H1 (cell line): ENCODE results near the gene SORBS1. TPM values are rescaled to one million over a fixed set of nuclear protein-coding genes. Genes with fewer than 3 reads are reported as not detected.

Source experiments
- CTCF ChIA-PET: fragments of 300-600 bp; sonication (Branson Sonifier 250); formaldehyde crosslinking; loops from one replicate; lab custom pipeline; 2021; ENCODE audit not compliant: partially characterized antibody; lab: Charles Lee
- POLR2A ChIA-PET: fragments of 300-600 bp; sonication (Branson Sonifier 250); formaldehyde crosslinking; loops from one replicate; lab custom pipeline; 2021; ENCODE audit warnings: inconsistent platforms; ENCODE audit not compliant: partially characterized antibody; lab: Charles Lee
- DNase-seq, 2 experiments: peaks; one replicate each; pipeline versions ENCODE4 v3.0.0 to v3.0.0-alpha.2; 2010 to 2022; ENCODE audit warnings: low spot score in 2 of 2, low read depth in 1 of 2, mixed read lengths in 1 of 2
- FAIRE-seq: peaks from 2 replicates; lab custom pipeline; 2011; peaks lifted over from hg19 to GRCh38; lab: Jason Lieb, UNC
- H2AFZ ChIP-seq: 2 replicates; pipeline ENCODE4 v1.8.1; 2012; ENCODE audit warnings: low read length, inconsistent platforms
- H2AK5ac ChIP-seq: 2 replicates; pipeline ENCODE4 v1.6.1; 2013; ENCODE audit warnings: low read depth, low read length
- H2BK120ac ChIP-seq: replicated peaks from 2 replicates; pipeline ENCODE3; 2013; ENCODE audit warnings: low read depth, low read length, inconsistent platforms
- H2BK12ac ChIP-seq: 2 replicates; pipeline ENCODE4 v1.6.1; 2013; ENCODE audit warnings: low read depth, low read length
- H2BK15ac ChIP-seq: 2 replicates; pipeline ENCODE4 v1.6.1; 2013; ENCODE audit warnings: low read length
- H2BK20ac ChIP-seq: 2 replicates; pipeline ENCODE4 v1.6.1; 2013; ENCODE audit warnings: low read length
- H2BK5ac ChIP-seq: 2 replicates; pipeline ENCODE4 v1.6.1; 2013; ENCODE audit warnings: low read depth, low read length
- H3K14ac ChIP-seq: 2 replicates; pipeline ENCODE4 v1.6.1; 2013; ENCODE audit warnings: inconsistent platforms; ENCODE audit not compliant: insufficient read length
- H3K18ac ChIP-seq: 2 replicates; pipeline ENCODE4 v1.6.1; 2013; ENCODE audit warnings: low read length; ENCODE audit errors: extremely low read depth
- H3K23ac ChIP-seq: 2 replicates; pipeline ENCODE4 v1.6.1; 2013; ENCODE audit warnings: inconsistent platforms; ENCODE audit not compliant: insufficient read length
- H3K23me2 ChIP-seq: 2 replicates; pipeline ENCODE4 v1.6.1; 2013; ENCODE audit warnings: low read depth, low read length
- H3K27ac ChIP-seq: 2 replicates; pipeline ENCODE4 v1.6.1; 2011; ENCODE audit warnings: low read depth, low read length, inconsistent platforms
- H3K27me3 ChIP-seq, 4 experiments: replicated peaks in 1 of 4; 1 replicate in 1 of 4; 2 replicates in 3 of 4; pipeline versions ENCODE4 v1.6.1 to v1.8.1; 2011 to 2013; ENCODE audit warnings: low read length in 3 of 4, mild to moderate bottlenecking in 3 of 4, inconsistent platforms in 2 of 4, mixed read lengths in 2 of 4, moderate library complexity in 1 of 4; ENCODE audit not compliant: control insufficient read depth in 3 of 4, insufficient read depth in 3 of 4; ENCODE audit errors: extremely low read depth in 1 of 4
- H3K36me3 ChIP-seq, 4 experiments: 2 replicates each; pipeline versions ENCODE4 v1.6.1 to v1.8.1; 2011 to 2013; ENCODE audit warnings: mild to moderate bottlenecking in 4 of 4, low read length in 3 of 4, moderate library complexity in 2 of 4, control low read depth in 1 of 4, inconsistent platforms in 1 of 4; ENCODE audit not compliant: insufficient read depth in 4 of 4, control insufficient read depth in 2 of 4
- H3K4ac ChIP-seq: replicated peaks from 2 replicates; pipeline ENCODE3; 2013; ENCODE audit warnings: low read length, low read depth, mixed read lengths, inconsistent platforms; ENCODE audit not compliant: insufficient read length
- H3K4me1 ChIP-seq, 4 experiments: replicated peaks in 1 of 4; 1 replicate in 1 of 4; 2 replicates in 3 of 4; pipeline versions ENCODE4 v1.6.1 to v1.8.1; 2011 to 2013; ENCODE audit warnings: low read length in 3 of 4, inconsistent platforms in 2 of 4, mixed read lengths in 1 of 4; ENCODE audit not compliant: insufficient read depth in 4 of 4, control insufficient read depth in 3 of 4
- H3K4me2 ChIP-seq, 2 experiments: 2 replicates each; pipeline versions ENCODE4 v1.6.1 to v1.8.1; 2011 to 2013; ENCODE audit warnings: low read depth in 2 of 2, low read length in 2 of 2, control low read depth in 1 of 2, inconsistent platforms in 1 of 2, mild to moderate bottlenecking in 1 of 2; ENCODE audit not compliant: insufficient read depth in 1 of 2
- H3K4me3 ChIP-seq, 4 experiments: fragments of 200-600, 300-600 bp in 1 of 4; sonication (generic), shearing (Covaris generic), sonication (Bioruptor Twin) in 1 of 4; 2 replicates each; pipeline versions ENCODE4 v1.5.1 to v1.8.1; 2011 to 2016; ENCODE audit warnings: low read length in 4 of 4, low read depth in 3 of 4, control low read depth in 2 of 4, inconsistent platforms in 2 of 4, mild to moderate bottlenecking in 2 of 4, mixed read lengths in 1 of 4, moderate library complexity in 1 of 4; ENCODE audit not compliant: insufficient read depth in 2 of 4; ENCODE audit errors: extremely low read depth in 1 of 4
- H3K56ac ChIP-seq: replicated peaks from 2 replicates; pipeline ENCODE3; 2013; ENCODE audit warnings: low read depth, mild to moderate bottlenecking, mixed read lengths, low read length, inconsistent platforms; ENCODE audit not compliant: insufficient read length
- H3K79me1 ChIP-seq: 2 replicates; pipeline ENCODE4 v1.6.1; 2013; ENCODE audit warnings: low read depth, low read length, control low read depth
- H3K79me2 ChIP-seq, 2 experiments: 2 replicates each; pipeline versions ENCODE4 v1.6.1 to v1.8.1; 2012 to 2013; ENCODE audit warnings: low read length in 2 of 2, mild to moderate bottlenecking in 2 of 2, inconsistent platforms in 1 of 2; ENCODE audit not compliant: insufficient read depth in 2 of 2, control insufficient read depth in 1 of 2
- H3K9ac ChIP-seq, 4 experiments: replicated peaks in 1 of 4; 1 replicate in 1 of 4; 2 replicates in 3 of 4; pipeline versions ENCODE4 v1.6.1 to v1.8.1; 2011 to 2013; ENCODE audit warnings: low read depth in 3 of 4, low read length in 3 of 4, control low read depth in 2 of 4, mild to moderate bottlenecking in 2 of 4, moderate library complexity in 2 of 4, inconsistent platforms in 1 of 4; ENCODE audit errors: extremely low read depth in 1 of 4
- H3K9me3 ChIP-seq, 2 experiments: 2 replicates each; pipeline versions ENCODE4 v1.6.1 to v1.8.1; 2012 to 2013; ENCODE audit warnings: mild to moderate bottlenecking in 2 of 2, moderate library complexity in 2 of 2, control low read depth in 1 of 2, inconsistent platforms in 1 of 2, low read depth in 1 of 2, low read length in 1 of 2, mixed read lengths in 1 of 2; ENCODE audit not compliant: insufficient read depth in 2 of 2
- H4K20me1 ChIP-seq, 2 experiments: replicated peaks in 1 of 2; 2 replicates each; pipeline versions ENCODE3 to v1.8.1; 2011 to 2013; ENCODE audit warnings: inconsistent platforms in 2 of 2, low read length in 2 of 2, mild to moderate bottlenecking in 1 of 2; ENCODE audit not compliant: insufficient read depth in 2 of 2, control insufficient read depth in 1 of 2
- H4K5ac ChIP-seq: 2 replicates; pipeline ENCODE4 v1.6.1; 2013; ENCODE audit warnings: low read length, low read depth, mixed read lengths, inconsistent platforms; ENCODE audit not compliant: insufficient read length
- H4K8ac ChIP-seq: 2 replicates; pipeline ENCODE4 v1.8.0; 2013; ENCODE audit warnings: mild to moderate bottlenecking, moderate library complexity, low read length, inconsistent platforms; ENCODE audit not compliant: insufficient read depth; ENCODE audit errors: extremely low read depth
- H4K91ac ChIP-seq: replicated peaks from 2 replicates; pipeline ENCODE3; 2013; ENCODE audit warnings: low read length, mixed read lengths, inconsistent platforms; ENCODE audit not compliant: insufficient read length
- BCL11A ChIP-seq, 2 experiments: IDR thresholded peaks; one replicate each; pipeline ENCODE4 v1.6.1; 2011; ENCODE audit warnings: low read depth in 2 of 2, low read length in 2 of 2, mild to moderate bottlenecking in 2 of 2
- whole genome bisulfite sequencing, 2 experiments: shearing (Covaris generic) in 1 of 2; methylation state at CpG; one replicate each; pipeline versions ENCODE4 v1.1.6 to v1.1.7; 2013 to 2015; ENCODE audit warnings: low lambda C conversion rate in 2 of 2, mixed read lengths in 2 of 2, inconsistent platforms in 1 of 2, low coverage in 1 of 2, missing lambda C conversion rate in 1 of 2; ENCODE audit not compliant: insufficient replicate concordance in 2 of 2, insufficient coverage in 1 of 2, insufficient read length in 1 of 2; ENCODE audit errors: extremely low coverage in 1 of 2, missing lambda C conversion rate in 1 of 2; 5-methylcytosine and 5-hydroxymethylcytosine counted together
- polyA plus RNA-seq, 7 experiments: library from polyadenylated mRNA; depleted of rRNA in 3 of 7; stranded (reverse) in 5 of 7; unstranded in 2 of 7; fragments of >200 nt in 5 of 7; fragments of 200-250 nt in 2 of 7; gene quantifications; 1 replicate in 5 of 7; 2 replicates in 1 of 7; 4 replicates in 1 of 7; pipeline versions ENCODE4 v1.2.1 to v1.2.3, GENCODE V29; 2011 to 2013; ENCODE audit warnings: missing spikeins in 2 of 7, mixed read lengths in 2 of 7
- total RNA-seq: library from RNA; stranded (reverse); fragmentation: NEBNext Ultra II Directional; extraction: Animal tissue kit (Norgen Biotek cat#: 25700); gene quantifications from 2 replicates; pipeline ENCODE4 v1.2.1, GENCODE V29; 2021

Gene SORBS1
- total and polyA plus RNA-seq, 2 of the 8 experiments (the other 6 are each of a cell fraction or from before 2014, with no cell fraction given): 16.0 to 35.0 TPM

DNA sequence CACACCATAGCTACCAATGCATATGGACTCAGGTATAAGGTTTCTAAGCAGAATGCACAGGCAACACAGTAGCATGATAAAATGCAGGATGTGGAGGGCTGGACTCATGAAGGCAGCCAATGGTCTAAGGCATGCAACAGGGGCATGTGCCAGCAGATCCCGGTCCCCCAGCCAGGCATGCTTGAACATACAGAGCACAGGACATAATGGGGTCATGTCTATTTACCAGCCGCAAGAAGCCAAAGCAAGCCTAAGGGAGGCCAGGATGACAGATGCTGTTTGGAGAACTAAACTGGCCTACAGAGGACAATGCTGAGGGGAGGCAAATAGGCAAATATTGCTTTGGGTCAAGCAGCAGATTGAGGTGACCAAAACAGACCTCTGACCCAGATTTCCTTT is 210.3 kb downstream of the SORBS1 start:
- no peak overlapping the region for H2BK20ac ChIP-seq
- no peak overlapping the region for H4K5ac ChIP-seq
- H3K27me3 ChIP-seq: no peaks in the 10 kb centered on the region
- no peak overlapping the region for H4K8ac ChIP-seq
- no peak overlapping the region for H2BK120ac ChIP-seq
- POLR2A ChIA-PET: no interaction called here
- no peak overlapping the region for H3K27ac ChIP-seq
- H3K18ac ChIP-seq: no peak overlapping the region
- no peaks in the 10 kb centered on the region for H3K23me2 ChIP-seq
- H4K20me1 ChIP-seq: no peaks in the 10 kb centered on the region
- no peak overlapping the region for H2AFZ ChIP-seq
- H3K79me1 ChIP-seq: no peaks in the 10 kb centered on the region
- H3K23ac ChIP-seq: no peak overlapping the region
- 100% methylated on average over 2 of the region's 2 CpGs; no CpG with 5 or more reads in 1 of the 2 experiments for WGBS, 2 experiments
- no peak overlapping the region for H3K9ac ChIP-seq
- peaks cover 0 to 2% (median 0%) of the 10 kb centered on the region in 4 experiments; a peak in 1 of 7 replicates for H3K4me1 ChIP-seq
- CTCF ChIA-PET: interaction anchor here (0.7 to 4.3 kb wide), 6 partner anchors 9 to 114 kb away, joined by 3 to 23 read pairs (median 12); no protein-coding TSS in a partner anchor
- H2BK12ac ChIP-seq: no peak overlapping the region
- no peak overlapping the region for H3K56ac ChIP-seq
- no peak for DNase-seq
- no peak overlapping the region for H2AK5ac ChIP-seq
- H2BK15ac ChIP-seq: no peak overlapping the region
- FAIRE-seq: no peak
- H3K9me3 ChIP-seq: no peaks in the 10 kb centered on the region
- H3K4me2 ChIP-seq: no peak overlapping the region
- no peak overlapping the region for H3K4ac ChIP-seq
- H3K36me3 ChIP-seq: peaks cover 0 to 2% (median 0%) of the 10 kb centered on the region in 4 experiments; a peak in 3 of 8 replicates
- no peaks in the 10 kb centered on the region for H3K79me2 ChIP-seq
- no peak overlapping the region for H2BK5ac ChIP-seq
- no peak for TF ChIP-seq BCL11A (IDR thresholded peaks at IDR 0.05; ENCODE audit: low read depth in 2 of 2, low read length in 2 of 2)
- no peak overlapping the region for H4K91ac ChIP-seq
- no peak overlapping the region for H3K14ac ChIP-seq
- no peak overlapping the region for H3K4me3 ChIP-seq
